Endothelial cell of umbilical vein (primary cell): ENCODE data around the gene SRRM2. TPM values are rescaled to one million over a fixed set of nuclear protein-coding genes. Genes with fewer than 3 reads are reported as not detected.

Experiments used
- BruUV-seq: library from RNA; stranded (reverse); fragments of 400-500 nt; replicated peaks from 2 replicates; lab custom pipeline; 2021; lab: Mats Ljungman, UMichigan
- CTCF ChIA-PET: fragments of 300-600, 350-600 bp; sonication (Branson Sonifier 250); formaldehyde crosslinking; loops from one replicate; lab custom pipeline; 2021; ENCODE audit warnings: antibody characterized with exemption, inconsistent platforms; lab: Charles Lee
- POLR2A ChIA-PET: fragments of 300-600, 350-600 bp; sonication (Branson Sonifier 250); formaldehyde crosslinking; loops from one replicate; lab custom pipeline; 2021; ENCODE audit warnings: antibody characterized with exemption, inconsistent platforms; lab: Charles Lee
- DNase-seq: peaks from one replicate; pipeline ENCODE4 v3.0.0-alpha.2; 2011; ENCODE audit warnings: low read depth, low spot score
- FAIRE-seq: peaks from 2 replicates; lab custom pipeline; 2011; peaks lifted over from hg19 to GRCh38; lab: Jason Lieb, UNC
- H2AFZ ChIP-seq: 2 replicates; pipeline ENCODE4 v1.6.0; 2012; ENCODE audit warnings: low read depth, low read length, control low read depth, inconsistent platforms
- H3K27ac ChIP-seq: 2 replicates; pipeline ENCODE4 v1.5.1; 2011; ENCODE audit warnings: low read depth, mild to moderate bottlenecking, control low read depth, low read length, moderate library complexity; ENCODE audit not compliant: insufficient read depth
- H3K27me3 ChIP-seq, 2 experiments: 2 replicates each; pipeline versions ENCODE4 v1.6.0 to v1.6.1; 2011; ENCODE audit warnings: low read length in 2 of 2, mixed read lengths in 1 of 2; ENCODE audit not compliant: control insufficient read depth in 2 of 2, insufficient read depth in 2 of 2
- H3K36me3 ChIP-seq, 2 experiments: 2 replicates in 1 of 2; 3 replicates in 1 of 2; pipeline ENCODE4 v1.5.1; 2011; ENCODE audit warnings: low read length in 2 of 2, mild to moderate bottlenecking in 1 of 2, moderate library complexity in 1 of 2; ENCODE audit not compliant: control insufficient read depth in 2 of 2, insufficient read depth in 2 of 2; ENCODE audit errors: extremely low read depth in 1 of 2
- H3K4me1 ChIP-seq: 3 replicates; pipeline ENCODE4 v1.5.1; 2011; ENCODE audit warnings: mild to moderate bottlenecking, low read length; ENCODE audit not compliant: control insufficient read depth, insufficient read depth; ENCODE audit errors: extremely low read depth
- H3K4me2 ChIP-seq: 2 replicates; pipeline ENCODE4 v1.6.1; 2011; ENCODE audit warnings: low read length, control low read depth, mixed read lengths; ENCODE audit not compliant: insufficient read depth
- H3K4me3 ChIP-seq, 3 experiments: fragments of 200-600 bp in 1 of 3; sonication (generic), shearing (Covaris generic) in 1 of 3; replicated peaks in 1 of 3; 2 replicates each; pipeline ENCODE4 v1.5.1; 2011 to 2016; ENCODE audit warnings: control low read depth in 3 of 3, low read length in 3 of 3, mild to moderate bottlenecking in 2 of 3, inconsistent platforms in 1 of 3, low read depth in 1 of 3, moderate library complexity in 1 of 3; ENCODE audit not compliant: insufficient read depth in 1 of 3
- H3K79me2 ChIP-seq: 2 replicates; pipeline ENCODE4 v1.6.0; 2012; ENCODE audit warnings: low read length, inconsistent platforms; ENCODE audit not compliant: control insufficient read depth, insufficient read depth
- H3K9ac ChIP-seq: replicated peaks from 2 replicates; pipeline ENCODE3; 2011; ENCODE audit warnings: low read length, control low read depth; ENCODE audit not compliant: insufficient read depth; ENCODE audit errors: extremely low read depth
- H3K9me1 ChIP-seq: replicated peaks from 3 replicates; pipeline ENCODE4 v1.6.0; 2011; ENCODE audit warnings: mild to moderate bottlenecking, low read length; ENCODE audit not compliant: control insufficient read depth, insufficient read depth; ENCODE audit errors: extremely low read depth
- H3K9me3 ChIP-seq: replicated peaks from 2 replicates; pipeline ENCODE4 v1.5.1; 2012; ENCODE audit warnings: low read length, inconsistent platforms; ENCODE audit not compliant: control insufficient read depth, insufficient read depth
- H4K20me1 ChIP-seq: replicated peaks from 2 replicates; pipeline ENCODE3; 2011; ENCODE audit warnings: mild to moderate bottlenecking, low read length; ENCODE audit not compliant: control insufficient read depth, insufficient read depth; ENCODE audit errors: extremely low read depth
- EZH2 ChIP-seq: IDR thresholded peaks from 2 replicates; pipeline ENCODE4 v1.6.1; 2012; ENCODE audit warnings: borderline replicate concordance, low read depth, mild to moderate bottlenecking, moderate library complexity, low read length, inconsistent platforms; ENCODE audit not compliant: severe bottlenecking
- FOS ChIP-seq: IDR thresholded peaks from 2 replicates; pipeline ENCODE4 v1.6.1; 2011; ENCODE audit warnings: mild to moderate bottlenecking, low read length, moderate library complexity, borderline replicate concordance; ENCODE audit not compliant: insufficient read depth
- GATA2 ChIP-seq: IDR thresholded peaks from 2 replicates; pipeline ENCODE4 v1.7.0; 2011; ENCODE audit warnings: low read depth, mild to moderate bottlenecking, moderate library complexity, mixed read lengths, low read length; ENCODE audit not compliant: insufficient read length, insufficient read depth
- JUN ChIP-seq: IDR thresholded peaks from 2 replicates; pipeline ENCODE4 v1.6.1; 2011; ENCODE audit warnings: borderline replicate concordance, low read depth; ENCODE audit not compliant: insufficient read length, insufficient read depth
- MAX ChIP-seq: IDR thresholded peaks from 2 replicates; pipeline ENCODE4 v1.6.1; 2011; ENCODE audit not compliant: insufficient read depth, insufficient read length
- MYC ChIP-seq: IDR thresholded peaks from one replicate; pipeline ENCODE4 v1.6.1; 2011; ENCODE audit warnings: mild to moderate bottlenecking, low read depth, low read length
- POLR2A ChIP-seq: IDR thresholded peaks from 2 replicates; pipeline ENCODE4 v1.6.1; 2012; ENCODE audit warnings: low read depth, mild to moderate bottlenecking, control low read depth, low read length
- POLR2AphosphoS5 ChIP-seq: IDR thresholded peaks from 2 replicates; pipeline ENCODE4 v1.6.1; 2012; ENCODE audit warnings: low read depth, mild to moderate bottlenecking, control low read depth, low read length, moderate library complexity; ENCODE audit not compliant: insufficient read depth
- dilution Hi-C: fragments of 300-500 bp; cut with MboI; formaldehyde crosslinking; loops from one replicate; pipeline ENCODE4 v1.15.0; 2019; ENCODE audit warnings: low sequenced_read_pairs; ENCODE audit not compliant: extremely low pct_ligation_motif_present
- intact Hi-C: fragments of 100-400 bp; cut with micrococcal nuclease; formaldehyde crosslinking; loops from one replicate; pipeline ENCODE4 v1.10.0; 2022
- polyA plus RNA-seq, 4 experiments: library from polyadenylated mRNA; depleted of rRNA in 3 of 4; stranded (reverse) in 3 of 4; unstranded in 1 of 4; fragments of >200 nt; gene quantifications; 2 replicates each; pipeline versions ENCODE4 v1.2.1 to v1.2.3, GENCODE V29; 2011 to 2012; ENCODE audit warnings: missing spikeins in 1 of 4
- total RNA-seq: library from RNA; stranded (reverse); gene quantifications from 2 replicates; pipeline ENCODE4 v1.2.3, GENCODE V29; 2021
- TF ChIP-seq, protein P1 (sequence below), 2 donors: IDR thresholded peaks; 1 replicate in 1 of 2; 2 replicates in 1 of 2; pipeline ENCODE4 v1.5.1; 2011; ENCODE audit warnings: low read length in 2 of 2, mild to moderate bottlenecking in 2 of 2, moderate library complexity in 2 of 2, control low read depth in 1 of 2, inconsistent platforms in 1 of 2, low read depth in 1 of 2; ENCODE audit not compliant: insufficient read depth in 1 of 2; ENCODE audit errors: extremely low read depth in 1 of 2

SRRM2 gene
- total and polyA plus RNA-seq, 2 donors (not counting 3 experiments of a cell fraction or from before 2014, with no cell fraction given): 270 to 483 TPM

DNA sequence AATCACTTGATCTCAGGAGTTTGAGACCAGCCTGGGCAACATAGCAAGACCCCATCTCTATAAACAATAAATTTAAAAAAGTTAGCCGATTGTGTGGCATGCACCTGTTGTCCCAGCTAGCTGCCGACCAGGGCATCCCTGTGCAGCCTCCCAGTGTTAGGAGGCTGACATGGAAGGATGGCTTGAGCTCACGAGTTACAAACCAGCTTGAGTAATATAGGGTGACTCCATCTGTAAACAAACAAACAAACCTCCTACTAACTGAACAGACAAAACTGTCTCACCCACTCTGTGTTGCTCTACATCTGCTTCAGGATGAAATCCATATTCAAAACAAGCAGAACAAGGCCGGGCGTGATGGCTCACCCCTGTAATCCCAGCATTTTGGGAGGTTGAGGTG, 25.5 kb upstream of the SRRM2 start:
- ChIA-PET POLR2A (no interaction called here), CTCF (no interaction called here)
- no peaks in the 10 kb centered on the region for H3K4me1 ChIP-seq
- H3K79me2 ChIP-seq: no peaks in the 10 kb centered on the region
- H3K27me3 ChIP-seq: peaks cover 0 to 4% of the 10 kb centered on the region in 2 experiments
- dilution Hi-C loops (no loop called here), intact Hi-C loops (no loop called here)
- H2AFZ ChIP-seq: no peak overlapping the region
- H3K9me3 ChIP-seq: no peaks in the 10 kb centered on the region
- no peak overlapping the region for H3K4me2 ChIP-seq
- no peak overlapping the region for H3K9ac ChIP-seq
- DNase-seq: no peak
- no peak overlapping the region for H3K4me3 ChIP-seq
- no peak for FAIRE-seq
- no peaks in the 10 kb centered on the region for H3K36me3 ChIP-seq
- no peaks in the 10 kb centered on the region for H4K20me1 ChIP-seq
- no peak overlapping the region for H3K27ac ChIP-seq
- H3K9me1 ChIP-seq: no peaks in the 10 kb centered on the region
- TF ChIP-seq MYC (no peak), POLR2A (no peak), GATA2 (no peak), POLR2AphosphoS5 (no peak), FOS (no peak), EZH2 (no peak), MAX (no peak), JUN (no peak)
- TF ChIP-seq, protein P1, sequence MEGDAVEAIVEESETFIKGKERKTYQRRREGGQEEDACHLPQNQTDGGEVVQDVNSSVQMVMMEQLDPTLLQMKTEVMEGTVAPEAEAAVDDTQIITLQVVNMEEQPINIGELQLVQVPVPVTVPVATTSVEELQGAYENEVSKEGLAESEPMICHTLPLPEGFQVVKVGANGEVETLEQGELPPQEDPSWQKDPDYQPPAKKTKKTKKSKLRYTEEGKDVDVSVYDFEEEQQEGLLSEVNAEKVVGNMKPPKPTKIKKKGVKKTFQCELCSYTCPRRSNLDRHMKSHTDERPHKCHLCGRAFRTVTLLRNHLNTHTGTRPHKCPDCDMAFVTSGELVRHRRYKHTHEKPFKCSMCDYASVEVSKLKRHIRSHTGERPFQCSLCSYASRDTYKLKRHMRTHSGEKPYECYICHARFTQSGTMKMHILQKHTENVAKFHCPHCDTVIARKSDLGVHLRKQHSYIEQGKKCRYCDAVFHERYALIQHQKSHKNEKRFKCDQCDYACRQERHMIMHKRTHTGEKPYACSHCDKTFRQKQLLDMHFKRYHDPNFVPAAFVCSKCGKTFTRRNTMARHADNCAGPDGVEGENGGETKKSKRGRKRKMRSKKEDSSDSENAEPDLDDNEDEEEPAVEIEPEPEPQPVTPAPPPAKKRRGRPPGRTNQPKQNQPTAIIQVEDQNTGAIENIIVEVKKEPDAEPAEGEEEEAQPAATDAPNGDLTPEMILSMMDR (IDR thresholded peaks at IDR 0.05; ENCODE audit: extremely low read depth in 1 of 2, insufficient read depth in 1 of 2, low read depth in 1 of 2, low read length in 2 of 2): no peak
- no TSS peak for BruUV-seq
